ENCODE data around the gene PPP2R2C.

DNA sequence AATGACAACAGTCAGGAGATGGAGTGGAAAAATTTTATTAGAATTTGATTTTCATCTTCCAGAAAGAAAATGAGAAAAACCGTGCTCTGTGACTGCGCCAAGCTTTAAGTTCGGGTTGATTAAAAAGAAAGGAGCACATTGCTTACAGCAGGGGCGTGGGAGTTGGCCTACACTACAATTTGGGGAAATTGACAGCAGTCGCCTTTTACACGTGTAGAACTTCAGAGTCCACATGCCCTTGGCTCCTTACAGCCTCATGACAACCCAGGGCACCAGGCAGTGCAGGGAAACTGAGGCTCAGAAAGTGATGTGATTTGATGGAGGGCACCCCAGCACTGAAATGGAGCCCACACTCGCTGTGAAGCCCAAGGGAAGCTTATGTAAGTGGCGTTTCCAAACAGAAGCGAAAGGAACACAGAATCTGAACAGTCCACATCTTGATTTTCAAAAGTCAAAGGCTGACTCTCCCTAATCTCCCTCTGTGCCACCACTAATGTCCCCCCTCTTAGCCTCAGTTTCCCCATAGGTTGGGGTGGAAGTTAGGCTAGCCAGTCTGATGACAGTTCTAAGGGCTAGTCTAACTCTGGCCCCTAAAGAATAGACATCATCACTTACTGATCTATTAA is 5.5 kb downstream of the PPP2R2C start:
- TF ChIP-seq EZH2 (IDR thresholded peaks at IDR 0.05; ENCODE audit: low read length): no peak
- TF ChIP-seq, protein P1, sequence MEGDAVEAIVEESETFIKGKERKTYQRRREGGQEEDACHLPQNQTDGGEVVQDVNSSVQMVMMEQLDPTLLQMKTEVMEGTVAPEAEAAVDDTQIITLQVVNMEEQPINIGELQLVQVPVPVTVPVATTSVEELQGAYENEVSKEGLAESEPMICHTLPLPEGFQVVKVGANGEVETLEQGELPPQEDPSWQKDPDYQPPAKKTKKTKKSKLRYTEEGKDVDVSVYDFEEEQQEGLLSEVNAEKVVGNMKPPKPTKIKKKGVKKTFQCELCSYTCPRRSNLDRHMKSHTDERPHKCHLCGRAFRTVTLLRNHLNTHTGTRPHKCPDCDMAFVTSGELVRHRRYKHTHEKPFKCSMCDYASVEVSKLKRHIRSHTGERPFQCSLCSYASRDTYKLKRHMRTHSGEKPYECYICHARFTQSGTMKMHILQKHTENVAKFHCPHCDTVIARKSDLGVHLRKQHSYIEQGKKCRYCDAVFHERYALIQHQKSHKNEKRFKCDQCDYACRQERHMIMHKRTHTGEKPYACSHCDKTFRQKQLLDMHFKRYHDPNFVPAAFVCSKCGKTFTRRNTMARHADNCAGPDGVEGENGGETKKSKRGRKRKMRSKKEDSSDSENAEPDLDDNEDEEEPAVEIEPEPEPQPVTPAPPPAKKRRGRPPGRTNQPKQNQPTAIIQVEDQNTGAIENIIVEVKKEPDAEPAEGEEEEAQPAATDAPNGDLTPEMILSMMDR (optimal IDR thresholded peaks at IDR 0.05 in 1 of 3, IDR thresholded peaks at IDR 0.05 in 1 of 3, conservative IDR thresholded peaks at IDR 0.05 in 1 of 3; ENCODE audit: extremely low read depth in 1 of 3, insufficient read depth in 2 of 3, low read length in 3 of 3): no peak
